GM12801 (cell line): Measurements from ENCODE around the gene PTPRC.

Experiments
- CTCF ChIP-seq: IDR thresholded peaks from one replicate; pipeline ENCODE4 v1.5.1; 2011; ENCODE audit warnings: control low read depth; ENCODE audit not compliant: insufficient read length; ENCODE audit errors: extremely low read depth

PTPRC gene

GRCh38 chr1:198611219-198611618 is 27.6 kb upstream of the PTPRC start:
- TF ChIP-seq CTCF: no peak

- no peak for TF ChIP-seq CTCF
Observed at GRCh38 chr1:198612471-198613260, 26.2 kb upstream of the PTPRC start.

GRCh38 chr1:198617406-198617805 is 21.4 kb upstream of the PTPRC start:
- no peak for TF ChIP-seq CTCF

- TF ChIP-seq CTCF: no peak
Observed at GRCh38 chr1:198619375-198620140, 19.3 kb upstream of the PTPRC start.

DNA sequence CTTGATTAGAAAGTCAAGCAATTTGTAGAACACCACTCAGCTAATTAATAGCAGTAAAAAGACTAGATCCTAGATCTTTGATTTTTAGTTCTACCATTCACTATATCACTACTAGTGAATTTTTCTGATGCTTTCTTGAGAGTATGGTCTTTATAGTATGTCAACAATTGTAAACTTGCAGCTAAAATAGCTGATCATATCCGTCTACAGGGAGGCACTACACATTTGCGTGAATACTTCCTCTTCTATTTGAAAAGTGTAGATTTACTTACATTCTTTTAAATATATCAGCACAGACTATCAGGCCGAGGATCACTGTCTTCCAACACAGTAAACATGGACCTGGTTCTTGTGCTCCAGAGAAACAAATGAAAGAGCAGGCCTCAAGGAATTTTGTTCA is 18.6 kb upstream of the PTPRC start:
- no peak for TF ChIP-seq CTCF

DNA sequence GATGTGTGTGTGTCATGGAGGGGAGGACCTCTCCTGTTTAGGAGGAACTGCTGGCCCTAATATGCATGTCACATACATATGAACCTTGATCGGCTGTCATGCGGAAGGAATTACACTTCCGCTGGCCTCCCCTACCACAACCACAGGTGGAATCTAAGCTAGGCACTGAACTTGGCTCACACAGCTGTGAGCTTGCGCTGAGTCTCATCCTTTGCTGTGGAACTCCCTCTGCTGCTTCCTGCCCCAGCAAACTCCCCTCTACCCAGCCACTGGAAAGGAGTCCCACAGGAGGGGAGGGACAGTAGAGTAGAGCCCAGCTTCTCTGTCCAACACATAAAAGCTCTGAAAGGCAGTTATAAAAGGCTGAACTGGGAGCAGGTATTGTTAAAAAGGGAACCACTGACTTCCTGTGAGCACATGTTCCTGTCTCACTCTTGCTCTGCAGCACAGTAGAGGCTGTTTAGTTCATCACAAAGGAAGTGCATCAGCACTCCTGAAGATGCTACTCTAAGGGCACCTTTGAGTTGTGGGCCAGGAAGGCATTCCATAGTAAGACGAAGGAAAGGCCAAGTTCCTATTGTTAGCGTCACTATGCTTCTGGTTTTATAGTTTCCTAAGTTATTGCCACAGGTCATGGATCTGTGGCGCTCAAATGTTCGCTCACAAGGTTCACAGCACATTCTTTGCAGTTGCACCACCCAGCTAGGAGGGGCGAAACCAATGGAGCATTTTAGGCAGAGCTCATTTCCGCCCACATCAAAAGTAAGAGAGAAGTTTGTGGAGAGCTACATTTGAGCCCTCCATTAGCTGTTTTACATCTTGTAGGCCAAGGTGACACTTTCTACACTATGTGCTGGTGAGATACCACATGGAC is 17.7 kb upstream of the PTPRC start:
- TF ChIP-seq CTCF: no peak

DNA sequence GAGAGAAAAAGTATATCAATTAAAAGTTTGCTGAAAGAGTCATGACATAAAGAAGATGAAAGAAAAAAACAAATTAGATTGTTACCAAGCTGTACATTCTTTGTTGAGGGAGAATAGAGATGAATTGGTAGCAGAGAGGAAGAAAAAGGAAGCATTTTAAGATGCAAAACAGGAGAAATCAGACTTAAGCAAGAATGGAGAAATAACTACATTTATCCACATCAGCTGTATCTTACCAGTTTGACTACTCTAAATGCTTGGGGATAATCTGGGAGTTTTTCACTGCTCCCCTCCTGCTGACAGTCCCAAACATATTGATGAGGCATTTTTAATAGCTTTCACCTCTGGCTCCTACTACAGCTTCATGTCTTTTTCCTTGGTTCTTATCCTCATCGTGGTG is 16.8 kb upstream of the PTPRC start:
- TF ChIP-seq CTCF: no peak
